GM13977 (cell line): ENCODE results near the gene SPINT1.

Experiments used
- DNase-seq: peaks from one replicate; pipeline ENCODE4 v3.0.0; 2012; ENCODE audit warnings: low spot score
- CTCF ChIP-seq: IDR thresholded peaks from 2 replicates; pipeline ENCODE4 v1.5.1; 2012; ENCODE audit warnings: mild to moderate bottlenecking, control low read depth; ENCODE audit not compliant: insufficient read depth; ENCODE audit errors: extremely low read depth, missing control alignments
- in situ Hi-C: fragments of 300-500 bp; cut with MboI; formaldehyde crosslinking; loops from one replicate; pipeline ENCODE4 v1.12.0; 2022; ENCODE audit warnings: low sequenced_read_pairs, low pct_unique_long_range_greater_than_20kb, mixed read lengths, inconsistent platforms; ENCODE audit not compliant: unreplicated experiment

Gene SPINT1

DNA sequence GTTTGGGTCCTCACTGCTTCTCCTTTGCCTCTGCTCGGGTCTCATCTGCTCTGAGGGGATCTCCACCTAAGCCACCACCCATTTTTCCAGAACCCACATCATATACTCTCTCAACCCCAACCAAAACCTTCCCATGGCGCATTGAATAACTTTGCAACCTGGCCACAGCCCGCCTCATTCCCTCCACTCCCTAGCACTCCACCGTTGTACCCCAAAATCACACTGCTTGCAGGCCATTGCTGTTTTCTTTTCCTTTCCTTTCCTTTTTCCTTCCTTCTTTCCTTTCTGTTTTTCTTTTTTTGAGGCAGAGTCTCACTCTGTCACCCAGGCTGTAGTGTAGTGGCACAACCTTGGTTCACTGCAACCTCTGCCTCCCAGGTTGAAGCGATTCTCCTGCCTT lies 47.3 kb downstream of the SPINT1 start:
- TF ChIP-seq CTCF, result no peak
- in situ Hi-C loops, result loop anchor here (5.0 kb wide), 1 partner anchor 34 kb away; no protein-coding TSS in a partner anchor
- no peak for DNase-seq

DNA sequence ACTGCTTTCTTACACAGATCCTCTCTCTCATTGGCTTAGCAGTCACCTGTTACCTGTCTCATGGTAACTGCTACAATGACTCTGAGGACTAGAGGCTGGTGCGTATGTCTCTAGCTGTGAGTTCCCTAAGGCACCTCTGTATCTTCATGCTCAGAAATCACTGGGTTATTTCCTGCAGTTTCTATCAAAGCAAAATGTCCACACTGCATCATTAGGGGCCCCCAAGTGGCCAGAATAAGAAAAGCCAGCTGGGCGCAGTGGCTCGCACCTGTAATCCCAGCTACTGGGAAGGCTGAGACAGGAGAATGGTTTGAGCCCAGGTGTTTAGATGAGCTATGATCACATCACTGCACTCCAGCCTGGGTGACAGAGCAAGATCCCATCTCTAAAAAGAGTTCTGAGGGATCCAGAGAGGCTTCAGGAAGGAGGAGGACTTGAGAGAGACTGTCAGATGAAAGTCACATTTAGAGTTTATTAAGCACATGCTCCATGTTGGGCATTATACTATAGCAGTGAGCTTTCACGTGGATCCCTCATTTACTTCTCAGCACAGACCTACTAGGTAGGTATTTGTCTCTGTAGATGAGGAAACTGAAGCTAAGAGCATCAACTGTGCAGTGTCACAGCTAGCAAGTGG lies 48.1 kb downstream of the SPINT1 start:
- in situ Hi-C loops, result loop anchor here (5.0 kb wide), 1 partner anchor 35 kb away; no protein-coding TSS in a partner anchor
- peak; percentile 63 for DNase-seq
- peak; percentile 86 for TF ChIP-seq CTCF

- in situ Hi-C loops, result loop anchor here (5.0 kb wide), 1 partner anchor 35 kb away; no protein-coding TSS in a partner anchor
- DNase-seq, result no peak
- TF ChIP-seq CTCF, result no peak
These were observed 48.7 kb downstream of the SPINT1 start for GRCh38 chr15:40892447-40893012.

- in situ Hi-C loops, result loop anchor here (5.0 kb wide), 1 partner anchor 36 kb away; no protein-coding TSS in a partner anchor
These were observed 49.3 kb downstream of the SPINT1 start for GRCh38 chr15:40893019-40893670.

DNA sequence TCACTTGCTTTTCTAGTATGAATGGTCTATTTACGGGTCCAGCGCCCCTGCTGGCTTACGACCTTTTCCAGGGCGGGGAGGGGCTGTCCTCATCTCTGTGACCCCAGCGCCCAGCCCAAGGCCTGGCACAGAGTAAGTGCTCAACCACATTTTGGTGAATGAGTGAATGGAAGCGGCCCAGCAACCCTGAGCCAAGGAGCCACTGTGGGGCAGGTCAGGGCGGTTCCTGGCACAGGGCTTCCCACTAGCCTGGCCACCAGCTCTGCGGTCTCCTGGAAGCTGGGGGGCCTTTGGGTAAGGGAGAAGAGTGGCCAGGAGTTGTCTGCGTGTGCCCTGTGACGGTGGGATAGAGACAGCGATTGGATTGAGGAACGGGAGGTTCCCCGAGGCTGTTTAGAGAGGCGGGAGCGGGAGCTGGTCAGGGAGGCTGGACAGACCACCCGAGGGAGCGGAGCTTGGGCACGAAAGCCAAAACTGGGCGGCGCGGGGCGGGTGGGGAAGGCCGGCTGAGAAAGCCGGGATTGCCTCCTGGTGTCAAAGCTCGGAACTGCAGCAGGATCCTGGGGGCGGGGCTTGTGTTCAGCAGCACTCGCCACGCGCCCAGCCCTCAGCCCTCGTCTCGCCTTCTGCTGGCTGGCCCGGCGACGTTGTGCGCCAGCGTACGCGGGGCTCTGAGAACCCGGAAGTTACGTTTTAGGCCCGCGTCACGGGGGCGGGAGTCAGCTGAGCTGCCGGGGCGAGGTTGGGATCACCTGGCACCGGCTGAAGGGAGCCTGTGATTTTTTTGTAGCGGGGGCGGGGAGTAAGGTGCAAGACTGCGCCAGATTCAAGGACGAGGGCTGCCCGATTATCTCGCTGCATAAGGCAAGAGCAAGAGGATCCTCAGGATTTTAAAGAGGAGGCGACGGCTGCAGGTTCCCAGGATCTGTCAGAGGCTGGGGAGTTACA lies 50.2 kb downstream of the SPINT1 start, which contains the start of gene VPS18:
Gene VPS18, plus strand, starts transcription at position 718 of the 948 bp plus-strand sequence. CDS start 319 bp downstream, outside the sequence.
- peak; percentile 95 for TF ChIP-seq CTCF
- in situ Hi-C loops, result loop anchor here (5.0 kb wide), 1 partner anchor 37 kb away; no protein-coding TSS in a partner anchor
- peak; percentile 94 for DNase-seq

More at GRCh38 chr15:40893019-40893670, 49.3 kb downstream of the SPINT1 start:
- no peak for DNase-seq
- TF ChIP-seq CTCF, result no peak
